K562 (cell line): ENCODE measurements around the gene VARS1. TPM values are rescaled to one million over a fixed set of nuclear protein-coding genes. Genes with fewer than 3 reads are reported as not detected.

ENCODE experiments used
- CBX3 ChIP-seq, 2 experiments: IDR thresholded peaks; 1 replicate in 1 of 2; 2 replicates in 1 of 2; pipeline ENCODE4 v1.6.1; 2012; ENCODE audit warnings: inconsistent platforms in 2 of 2, low read length in 2 of 2, borderline replicate concordance in 1 of 2, control low read depth in 1 of 2
- CC2D1A ChIP-seq: fragments of 450-650 bp; IDR thresholded peaks from 2 replicates; pipeline ENCODE4 v1.6.1; 2017; ENCODE audit warnings: mild to moderate bottlenecking
- CEBPG ChIP-seq, 3 experiments: fragments of 200-800 bp in 1 of 3; sonication (Bioruptor generic) in 1 of 3; sonication (generic) in 1 of 3; formaldehyde crosslinking in 1 of 3; IDR thresholded peaks in 2 of 3; conservative IDR thresholded peaks in 1 of 3; 2 replicates each; pipeline versions ENCODE4 v1.6.1 to v1.8.0; 2016 to 2022; ENCODE audit warnings: missing compliant biosample characterization in 2 of 3, missing genetic modification characterization in 2 of 3, mild to moderate bottlenecking in 1 of 3, missing genetic modification reagents in 1 of 3
- CHD4 ChIP-seq: fragments of 200-600 bp; sonication (generic); IDR thresholded peaks from 3 replicates; pipeline ENCODE4 v1.6.1; 2012; ENCODE audit warnings: low read depth, mild to moderate bottlenecking, mixed read lengths, low read length, inconsistent platforms; ENCODE audit not compliant: insufficient read depth, insufficient replicate concordance, poor library complexity, severe bottlenecking
- ETV6 ChIP-seq, 3 experiments: fragments of 150-350 bp in 1 of 3; sonication (generic) in 1 of 3; formaldehyde crosslinking in 1 of 3; IDR thresholded peaks; 2 replicates each; pipeline versions ENCODE4 v1.6.1 to v1.8.0; 2014 to 2022; ENCODE audit warnings: borderline replicate concordance in 2 of 3, low read depth in 2 of 3, antibody characterized with exemption in 1 of 3, low read length in 1 of 3, mild to moderate bottlenecking in 1 of 3, missing genetic modification reagents in 1 of 3
- GTF2A2 ChIP-seq: IDR thresholded peaks from 2 replicates; pipeline ENCODE4 v1.6.1; 2016; ENCODE audit warnings: mild to moderate bottlenecking, missing genetic modification characterization, missing compliant biosample characterization
- MAFG ChIP-seq: fragments of 450-650 bp; conservative IDR thresholded peaks from 2 replicates; pipeline ENCODE4 v1.6.1; 2016; ENCODE audit warnings: missing genetic modification characterization, missing compliant biosample characterization
- MTA3 ChIP-seq: fragments of 450-650 bp; formaldehyde crosslinking; IDR thresholded peaks from 2 replicates; pipeline ENCODE4 v1.6.1; 2017; ENCODE audit warnings: mild to moderate bottlenecking, borderline replicate concordance
- POLR2AphosphoS2 ChIP-seq: IDR thresholded peaks from 2 replicates; pipeline ENCODE4 v1.6.1; 2012; ENCODE audit warnings: low read length, improper control_type of control experiment
- PPARD ChIP-seq: fragments of 250-450 bp; sonication (Bioruptor Pico); IDR thresholded peaks from 2 replicates; pipeline ENCODE4 v1.8.0; 2022; ENCODE audit warnings: inconsistent platforms, mild to moderate bottlenecking, moderate library complexity
- SMAD1 ChIP-seq: fragments of 150-350 bp; IDR thresholded peaks from 2 replicates; pipeline ENCODE4 v1.6.1; 2014; ENCODE audit warnings: low read length, low read depth; ENCODE audit not compliant: partially characterized antibody
- SMARCE1 ChIP-seq: fragments of 450-650 bp; IDR thresholded peaks from 2 replicates; pipeline ENCODE4 v1.7.1; 2016; ENCODE audit warnings: mild to moderate bottlenecking
- SRF ChIP-seq, 2 experiments: fragments of 250-450, 450-650 bp in 1 of 2; sonication (Bioruptor Pico) in 1 of 2; sonication (generic) in 1 of 2; formaldehyde crosslinking; IDR thresholded peaks; 2 replicates each; pipeline versions ENCODE4 v1.5.0 to v1.5.1; 2020 to 2022; ENCODE audit warnings: mild to moderate bottlenecking in 1 of 2, missing genetic modification reagents in 1 of 2
- TARDBP ChIP-seq: fragments of 450-650 bp; IDR thresholded peaks from 2 replicates; pipeline ENCODE4 v1.6.1; 2016
- XRCC4 ChIP-seq: IDR thresholded peaks from one replicate; pipeline ENCODE4 v1.6.1; 2011; ENCODE audit not compliant: insufficient read depth, insufficient read length; ENCODE audit errors: extremely low read depth
- ZNF140 ChIP-seq: fragments of 250-450 bp; sonication (Bioruptor Pico); IDR thresholded peaks from 2 replicates; pipeline ENCODE4 v1.8.0; 2021; ENCODE audit warnings: moderate library complexity, mild to moderate bottlenecking, inconsistent platforms
- ZNF384 ChIP-seq: IDR thresholded peaks from 2 replicates; pipeline ENCODE4 v1.6.1; 2012; ENCODE audit warnings: low read depth, low read length, improper control_type of control experiment
- ZNF408 ChIP-seq: fragments of 250-450 bp; sonication (Bioruptor Pico); IDR thresholded peaks from 2 replicates; pipeline ENCODE4 v1.4.0; 2020; ENCODE audit warnings: low read depth, mild to moderate bottlenecking, moderate library complexity
- polyA plus RNA-seq, 8 experiments: library from polyadenylated mRNA; depleted of rRNA in 4 of 8; stranded (reverse) in 5 of 8; unstranded in 3 of 8; fragments of >200 nt; fragmentation: Nextera tagmentation in 2 of 8; fragmentation: Illumina TruSeq in 1 of 8; extraction: Ambion mirVana in 2 of 8; extraction: Trizol in 1 of 8; gene quantifications; 2 replicates each; pipeline versions ENCODE4 v1.2.1 to v1.2.3, GENCODE V29; 2011 to 2014; ENCODE audit warnings: inconsistent platforms in 1 of 8, missing spikeins in 1 of 8
- total RNA-seq, 7 experiments: library from RNA; depleted of rRNA in 6 of 7; stranded (reverse); fragments of >200 nt in 6 of 7; fragmentation: Illumina TruSeq in 2 of 7; extraction: Trizol in 2 of 7; gene quantifications; 2 replicates each; pipeline versions ENCODE4 v1.2.1 to v1.2.3, GENCODE V29; 2011 to 2021; ENCODE audit warnings: low replicate concordance in 1 of 7
- TF ChIP-seq, protein P1 (sequence below): fragments of 450-650 bp; IDR thresholded peaks from 2 replicates; pipeline ENCODE4 v1.6.1; 2016
- TF ChIP-seq, protein P2 (sequence below): fragments of 250-450 bp; sonication (Bioruptor Pico); IDR thresholded peaks from 2 replicates; pipeline ENCODE4 v1.5.0; 2021; ENCODE audit warnings: mild to moderate bottlenecking, moderate library complexity

Gene VARS1
- total and polyA plus RNA-seq, 9 of the 15 experiments (the other 6 are each of a cell fraction or from before 2014, with no cell fraction given), result 2.9 to 488 (median 130) TPM

DNA sequence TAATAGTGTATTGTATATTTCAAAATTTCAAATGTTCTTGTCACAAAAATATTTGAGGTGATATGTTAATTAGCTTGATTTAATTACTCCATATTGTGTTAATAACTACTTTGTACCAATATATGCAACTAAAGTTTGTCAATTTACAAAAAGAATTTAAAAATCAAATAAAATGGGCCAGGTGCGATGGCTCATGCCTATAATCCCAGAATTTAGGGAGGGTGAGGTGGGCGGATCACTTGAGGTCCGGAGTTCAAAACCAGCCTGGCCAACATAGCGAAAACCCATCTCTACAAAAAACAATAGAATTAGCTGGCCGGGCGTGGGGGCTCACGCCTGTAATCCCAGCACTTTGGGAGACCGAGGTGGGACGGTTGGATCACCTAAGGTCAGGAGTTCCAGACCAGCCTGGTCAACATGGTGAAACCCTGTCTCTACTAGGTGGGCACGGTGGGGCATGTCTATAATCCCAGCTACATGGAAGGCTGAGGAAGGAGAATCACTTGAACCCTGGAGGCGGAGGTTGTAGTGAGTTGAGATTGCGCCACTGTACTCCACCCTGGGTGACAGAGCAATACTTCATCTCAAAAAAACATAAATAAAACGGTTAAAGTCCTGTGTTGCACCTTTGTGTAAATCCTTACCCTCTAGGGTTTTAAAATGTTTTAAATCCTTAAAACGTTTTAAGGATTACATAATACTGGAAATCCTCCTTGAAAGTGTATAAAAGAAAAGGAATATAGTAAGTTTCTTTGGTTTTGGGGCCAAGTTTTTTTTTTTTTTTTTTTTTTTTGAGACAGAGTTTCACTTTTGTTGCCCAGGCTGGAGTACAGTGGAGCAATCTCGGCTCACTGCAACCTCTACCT lies 36.0 kb upstream of the VARS1 start (continued):
- peak; percentile 28 for TF ChIP-seq MTA3
- TF ChIP-seq ZNF140 (CRISPR knock-in tag), result peak; percentile 82
- TF ChIP-seq CBX3 (IDR thresholded peaks at IDR 0.05; ENCODE audit: borderline replicate concordance in 1 of 2, low read length in 2 of 2), result peak in 1 of 2 experiments; percentile 18; a peak in 1 of 3 replicates
- TF ChIP-seq, protein P1, sequence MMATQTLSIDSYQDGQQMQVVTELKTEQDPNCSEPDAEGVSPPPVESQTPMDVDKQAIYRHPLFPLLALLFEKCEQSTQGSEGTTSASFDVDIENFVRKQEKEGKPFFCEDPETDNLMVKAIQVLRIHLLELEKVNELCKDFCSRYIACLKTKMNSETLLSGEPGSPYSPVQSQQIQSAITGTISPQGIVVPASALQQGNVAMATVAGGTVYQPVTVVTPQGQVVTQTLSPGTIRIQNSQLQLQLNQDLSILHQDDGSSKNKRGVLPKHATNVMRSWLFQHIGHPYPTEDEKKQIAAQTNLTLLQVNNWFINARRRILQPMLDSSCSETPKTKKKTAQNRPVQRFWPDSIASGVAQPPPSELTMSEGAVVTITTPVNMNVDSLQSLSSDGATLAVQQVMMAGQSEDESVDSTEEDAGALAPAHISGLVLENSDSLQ, result peak; percentile 70
- TF ChIP-seq POLR2AphosphoS2, result peak; percentile 57; the same call in 1 of the 2 replicates
- 0 out of 2 replicates have a peak, but pooled peaks have one; percentile 13 for TF ChIP-seq CC2D1A
- TF ChIP-seq CEBPG (CRISPR knock-in tag; IDR thresholded peaks at IDR 0.05), result peak; percentile 89
- TF ChIP-seq CEBPG (tag; conservative IDR thresholded peaks at IDR 0.05 in 1 of 2, IDR thresholded peaks at IDR 0.05 in 1 of 2), result peak; percentile 83 to 95
- no peak for TF ChIP-seq GTF2A2 (tag)
- TF ChIP-seq SRF (CRISPR knock-in tag; IDR thresholded peaks at IDR 0.05), result peak in 1 of 2 experiments; percentile 72; a peak in 1 of 4 replicates
- TF ChIP-seq TARDBP, result 0 out of 2 replicates have a peak, but pooled peaks have one; percentile 38
- peak; percentile 62; the same call in 1 of the 2 replicates for TF ChIP-seq ZNF384
- TF ChIP-seq, protein P2, sequence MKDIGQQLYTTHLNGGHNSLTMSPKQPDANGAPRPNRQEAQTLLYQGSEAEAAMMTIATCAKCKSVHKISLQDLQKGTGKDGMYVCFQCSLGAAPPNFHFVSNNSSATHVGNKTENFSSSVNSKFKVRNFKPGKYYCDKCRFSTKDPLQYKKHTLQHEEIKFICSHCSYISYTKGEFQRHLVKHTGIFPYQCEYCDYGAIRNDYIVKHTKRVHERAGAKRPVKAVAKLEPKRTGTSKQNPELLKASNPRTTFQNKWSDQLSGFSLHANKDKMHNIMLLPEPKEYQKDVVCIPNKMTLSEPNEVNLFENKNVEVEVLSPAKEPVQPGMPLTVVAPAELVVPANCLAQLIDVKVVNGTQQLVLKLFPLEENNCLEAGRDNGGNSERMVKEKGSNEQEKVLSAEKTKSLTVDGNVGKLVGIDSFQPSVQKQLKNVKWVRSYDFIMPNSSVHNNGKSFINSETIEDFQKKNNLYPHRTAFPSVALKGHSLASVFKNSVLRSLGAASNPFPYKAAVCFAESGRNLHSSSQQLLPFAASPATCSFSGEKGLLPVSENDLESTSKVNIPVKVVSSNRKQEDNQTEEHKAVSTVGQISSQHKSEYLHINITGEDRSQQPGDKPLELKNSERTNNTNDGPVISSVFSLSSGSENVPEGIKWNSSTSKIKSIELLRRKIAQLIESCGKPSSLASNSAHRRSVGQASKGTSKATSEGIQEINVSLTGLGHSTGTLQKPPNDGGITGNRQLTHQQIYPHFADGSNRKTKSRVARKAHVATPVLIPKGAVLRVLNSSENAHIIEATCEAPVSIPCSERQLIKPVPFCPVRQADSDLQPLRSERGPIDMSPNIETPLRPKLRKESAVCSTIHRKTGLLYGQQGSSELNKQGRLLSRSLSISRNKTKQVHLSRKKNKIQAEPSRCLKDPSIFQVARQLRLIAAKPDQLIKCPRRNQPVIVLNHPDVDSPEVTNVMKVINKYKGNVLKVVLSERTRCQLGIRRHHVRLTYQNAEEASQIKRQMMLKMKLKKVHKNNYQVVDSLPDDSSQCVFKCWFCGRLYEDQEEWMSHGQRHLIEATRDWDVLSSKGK (CRISPR knock-in tag), result no peak
- peak; percentile 45; the same call in 1 of the 2 replicates for TF ChIP-seq SMARCE1
- TF ChIP-seq MAFG (tag), result peak; percentile 48; the same call in 1 of the 2 replicates
- 0 out of 2 replicates have a peak, but pooled peaks have one; percentile 7 for TF ChIP-seq PPARD (CRISPR knock-in tag)
- TF ChIP-seq CHD4, result peak; percentile 75
- no peak for TF ChIP-seq XRCC4
- TF ChIP-seq ETV6 (IDR thresholded peaks at IDR 0.05; ENCODE audit: borderline replicate concordance in 1 of 2, low read depth in 2 of 2, low read length in 1 of 2), result peak in 1 of 2 experiments; percentile 43; a peak in 1 of 4 replicates
- TF ChIP-seq ETV6 (CRISPR knock-in tag; IDR thresholded peaks at IDR 0.05; ENCODE audit: borderline replicate concordance), result no peak
- TF ChIP-seq SMAD1, result peak; percentile 30
- 0 out of 2 replicates have a peak, but pooled peaks have one; percentile 36 for TF ChIP-seq ZNF408 (CRISPR knock-in tag)
